H9 (cell line): Measurements from ENCODE around the gene CSNK1A1. TPM values are rescaled to one million over a fixed set of nuclear protein-coding genes. Genes with fewer than 3 reads are reported as not detected.

ENCODE experiments used
- DNase-seq: peaks from one replicate; pipeline ENCODE4 v3.0.0-alpha.2; 2017
- H2AFZ ChIP-seq: one replicate; pipeline ENCODE4 v1.6.1; 2013; ENCODE audit warnings: mild to moderate bottlenecking, low read length, control low read depth, moderate library complexity
- H2AK5ac ChIP-seq: 2 replicates; pipeline ENCODE4 v1.6.1; 2013; ENCODE audit warnings: low read length, control low read depth, mixed read lengths; ENCODE audit not compliant: insufficient read length
- H2BK120ac ChIP-seq: one replicate; pipeline ENCODE4 v1.6.1; 2013; ENCODE audit warnings: low read depth, mild to moderate bottlenecking, low read length, control low read depth, inconsistent platforms; ENCODE audit not compliant: poor library complexity, severe bottlenecking
- H2BK12ac ChIP-seq: 2 replicates; pipeline ENCODE4 v1.6.1; 2013; ENCODE audit warnings: low read length, control low read depth, mixed read lengths, low read depth; ENCODE audit not compliant: insufficient read length
- H2BK15ac ChIP-seq: 2 replicates; pipeline ENCODE4 v1.6.1; 2013; ENCODE audit warnings: low read depth, low read length, control low read depth
- H2BK20ac ChIP-seq: one replicate; pipeline ENCODE4 v1.6.1; 2013; ENCODE audit warnings: low read depth, mild to moderate bottlenecking, low read length, control low read depth, inconsistent platforms; ENCODE audit not compliant: poor library complexity, severe bottlenecking
- H2BK5ac ChIP-seq: 2 replicates; pipeline ENCODE4 v1.6.1; 2013; ENCODE audit warnings: low read length, control low read depth, mixed read lengths; ENCODE audit not compliant: insufficient read length
- H3K14ac ChIP-seq: 2 replicates; pipeline ENCODE4 v1.6.1; 2013; ENCODE audit warnings: low read length, control low read depth; ENCODE audit not compliant: insufficient read depth
- H3K18ac ChIP-seq: 2 replicates; pipeline ENCODE4 v1.6.1; 2013; ENCODE audit warnings: low read depth, mild to moderate bottlenecking, mixed read lengths, low read length, control low read depth; ENCODE audit not compliant: insufficient read length
- H3K23ac ChIP-seq: 2 replicates; pipeline ENCODE4 v1.6.1; 2013; ENCODE audit warnings: low read length, control low read depth, mixed read lengths, low read depth; ENCODE audit not compliant: insufficient read length
- H3K23me2 ChIP-seq: 2 replicates; pipeline ENCODE4 v1.6.1; 2013; ENCODE audit warnings: low read depth, mild to moderate bottlenecking, mixed read lengths, low read length, control low read depth; ENCODE audit not compliant: insufficient read length, poor library complexity, severe bottlenecking
- H3K27ac ChIP-seq: 2 replicates; pipeline ENCODE4 v1.5.1; 2013; ENCODE audit warnings: low read length, control low read depth, mixed read lengths, low read depth; ENCODE audit not compliant: insufficient read length
- H3K27me3 ChIP-seq: 2 replicates; pipeline ENCODE4 v1.6.1; 2013; ENCODE audit warnings: low read length, control low read depth, inconsistent platforms; ENCODE audit not compliant: insufficient read depth
- H3K4ac ChIP-seq: 2 replicates; pipeline ENCODE4 v1.6.1; 2013; ENCODE audit warnings: low read depth, mild to moderate bottlenecking, control low read depth, inconsistent platforms, low read length, moderate library complexity
- H3K4me1 ChIP-seq: 2 replicates; pipeline ENCODE4 v1.6.1; 2013; ENCODE audit warnings: low read length, control low read depth, inconsistent platforms; ENCODE audit not compliant: insufficient read depth
- H3K4me2 ChIP-seq: 2 replicates; pipeline ENCODE4 v1.6.1; 2013; ENCODE audit warnings: low read length, control low read depth, mixed read lengths; ENCODE audit not compliant: insufficient read length, insufficient read depth
- H3K56ac ChIP-seq: 2 replicates; pipeline ENCODE4 v1.6.1; 2013; ENCODE audit warnings: low read depth, mild to moderate bottlenecking, mixed read lengths, low read length, control low read depth; ENCODE audit not compliant: insufficient read length
- H3K79me1 ChIP-seq: 2 replicates; pipeline ENCODE4 v1.6.1; 2013; ENCODE audit warnings: low read depth, mild to moderate bottlenecking, moderate library complexity, low read length, control low read depth, inconsistent platforms; ENCODE audit not compliant: insufficient read depth, poor library complexity, severe bottlenecking
- H3K79me2 ChIP-seq: 2 replicates; pipeline ENCODE4 v1.6.1; 2013; ENCODE audit warnings: low read length, control low read depth, inconsistent platforms; ENCODE audit not compliant: insufficient read depth
- H3K9ac ChIP-seq: 2 replicates; pipeline ENCODE4 v1.6.1; 2013; ENCODE audit warnings: low read length, control low read depth, mixed read lengths; ENCODE audit not compliant: insufficient read length; ENCODE audit errors: extremely low read depth
- H3K9me3 ChIP-seq: one replicate; pipeline ENCODE4 v1.6.1; 2013; ENCODE audit warnings: low read depth, low read length, inconsistent platforms; ENCODE audit not compliant: control insufficient read depth
- H3T11ph ChIP-seq: one replicate; pipeline ENCODE4 v1.6.1; 2013; ENCODE audit warnings: mild to moderate bottlenecking, low read length, control low read depth, inconsistent platforms
- H4K20me1 ChIP-seq: one replicate; pipeline ENCODE4 v1.6.1; 2013; ENCODE audit not compliant: control insufficient read depth, insufficient read length, insufficient read depth
- H4K5ac ChIP-seq: 2 replicates; pipeline ENCODE4 v1.6.1; 2013; ENCODE audit warnings: low read depth, mild to moderate bottlenecking, mixed read lengths, low read length, control low read depth; ENCODE audit not compliant: insufficient read length
- H4K8ac ChIP-seq: replicated peaks from 2 replicates; pipeline ENCODE4 v1.6.1; 2013; ENCODE audit warnings: low read length, control low read depth, mixed read lengths, low read depth; ENCODE audit not compliant: insufficient read length
- H4K91ac ChIP-seq: 2 replicates; pipeline ENCODE4 v1.6.1; 2013; ENCODE audit warnings: low read depth, mild to moderate bottlenecking, moderate library complexity, mixed read lengths, low read length, control low read depth; ENCODE audit not compliant: insufficient read length
- H3K27ac Mint-ChIP-seq, 3 experiments: 2 replicates in 2 of 3; 3 replicates in 1 of 3; pipeline ENCODE4 v1.8.0; 2020 to 2021; ENCODE audit warnings: mixed read lengths in 3 of 3, mild to moderate bottlenecking in 1 of 3, moderate library complexity in 1 of 3
- H3K27me3 Mint-ChIP-seq: 2 replicates; pipeline ENCODE4 v1.8.0; 2021; ENCODE audit warnings: low read depth, mild to moderate bottlenecking, moderate library complexity, mixed read lengths
- H3K36me3 Mint-ChIP-seq, 3 experiments: 2 replicates in 2 of 3; 3 replicates in 1 of 3; pipeline ENCODE4 v1.8.0; 2020 to 2021; ENCODE audit warnings: low read depth in 3 of 3, mixed read lengths in 3 of 3; ENCODE audit not compliant: insufficient read depth in 1 of 3
- H3K4me1 Mint-ChIP-seq, 2 experiments: 2 replicates each; pipeline ENCODE4 v1.8.0; 2020; ENCODE audit warnings: mixed read lengths in 2 of 2
- H3K4me3 Mint-ChIP-seq, 2 experiments: 2 replicates in 1 of 2; 3 replicates in 1 of 2; pipeline ENCODE4 v1.8.0; 2020 to 2021; ENCODE audit warnings: mild to moderate bottlenecking in 2 of 2, mixed read lengths in 2 of 2, moderate library complexity in 1 of 2
- H3K9me3 Mint-ChIP-seq, 2 experiments: 2 replicates in 1 of 2; 3 replicates in 1 of 2; pipeline ENCODE4 v1.8.0; 2020; ENCODE audit warnings: mild to moderate bottlenecking in 2 of 2, mixed read lengths in 2 of 2, moderate library complexity in 1 of 2
- CTCF ChIP-seq: fragments of 200-600 bp; sonication (generic); conservative IDR thresholded peaks from 3 replicates; pipeline ENCODE4 v1.8.0; 2021; ENCODE audit warnings: antibody characterized with exemption, mild to moderate bottlenecking
- WGBS: extraction: QIAGEN DNeasy Blood & Tissue Kit; methylation state at CpG from one replicate; pipeline ENCODE4 v1.1.7; 2013; ENCODE audit warnings: missing lambda C conversion rate, low lambda C conversion rate, mixed read lengths; ENCODE audit not compliant: insufficient read length; ENCODE audit errors: extremely low coverage; 5-methylcytosine and 5-hydroxymethylcytosine counted together
- long read RNA-seq: library from polyadenylated mRNA; unstranded; transcript quantifications from one replicate; pipeline ENCODE4 v2.0.0, GENCODE V29; 2020
- total RNA-seq: library from RNA; stranded (reverse); gene quantifications from 2 replicates; pipeline ENCODE4 v1.2.1, GENCODE V29; 2021

The CSNK1A1 gene
- 304 and 310 TPM in 2 replicates for total RNA-seq
- long read RNA-seq, full-length matches to known transcripts = 897 of 1,250 reads
- long read RNA-seq, partial matches to known transcripts = 203 of 1,250 reads
- long read RNA-seq, other reads (novel, unspliced or antisense) = 150 of 1,250 reads

- H4K8ac ChIP-seq = peak within 1 kb of the TSS; percentile 85
- WGBS = no CpG with 5 or more reads among the region's 67 CpGs
- H4K91ac ChIP-seq = peak within 1 kb of the TSS; percentile 63
- no peaks in the 10 kb centered on the region for H4K20me1 ChIP-seq
- H2AK5ac ChIP-seq = no peak within 1 kb of the TSS
- no peak within 1 kb of the TSS for H2BK20ac ChIP-seq
- H3K4me3 Mint-ChIP-seq = peak within 1 kb of the TSS; percentile 98 to 99
- H3K23ac ChIP-seq = peak within 1 kb of the TSS; percentile 14
- H3K14ac ChIP-seq = peak within 1 kb of the TSS; percentile 98
- peak within 1 kb of the TSS; percentile 99 for H3K56ac ChIP-seq
- no peak within 1 kb of the TSS for H3T11ph ChIP-seq
- H3K4me1 ChIP-seq = no peaks in the 10 kb centered on the region
- peak within 1 kb of the TSS; percentile 89 for H3K4ac ChIP-seq
- peak within 1 kb of the TSS; percentile 97 to 99 (median 99) for H3K27ac Mint-ChIP-seq
- peak within 1 kb of the TSS; percentile 36 for H4K5ac ChIP-seq
- peaks cover 15% of the 10 kb centered on the region for H3K23me2 ChIP-seq
- no peaks in the 10 kb centered on the region for H3K79me1 ChIP-seq
- no peaks in the 10 kb centered on the region for H3K9me3 ChIP-seq
- peak; percentile 99 for DNase-seq
- peak within 1 kb of the TSS; percentile 79 for H2BK12ac ChIP-seq
- H3K9ac ChIP-seq = peak within 1 kb of the TSS; percentile 97
- H2BK15ac ChIP-seq = 0 out of 2 replicates have a peak within 1 kb of the TSS, but pooled peaks have one; percentile 69
- TF ChIP-seq CTCF = peak; percentile 80
- peaks cover 0 to 2% of the 10 kb centered on the region in 2 experiments; a peak in 1 of 5 replicates for H3K9me3 Mint-ChIP-seq
- H3K4me1 Mint-ChIP-seq = peaks cover 26 to 32% of the 10 kb centered on the region in 2 experiments
- H3K27ac ChIP-seq = peak within 1 kb of the TSS; percentile 90
- H3K4me2 ChIP-seq = peak within 1 kb of the TSS; percentile 99
- no peaks in the 10 kb centered on the region for H3K27me3 Mint-ChIP-seq
- peaks cover 42% of the 10 kb centered on the region for H3K79me2 ChIP-seq
- peak within 1 kb of the TSS; percentile 96 for H2BK5ac ChIP-seq
- H3K27me3 ChIP-seq = no peaks in the 10 kb centered on the region
- peak within 1 kb of the TSS; percentile 74 for H3K18ac ChIP-seq
- H3K36me3 Mint-ChIP-seq = peaks cover 33 to 45% (median 42%) of the 10 kb centered on the region in 3 experiments
- no peak within 1 kb of the TSS for H2AFZ ChIP-seq
- H2BK120ac ChIP-seq = peak within 1 kb of the TSS; percentile 53
Measured at GRCh38 chr5:149551227-149552037, at the start of gene CSNK1A1. TSS of gene CSNK1A1 (minus strand) at chr5:149551439. CDS start at chr5:149550964, 475 bp downstream.
